GM12873 (cell line): ENCODE measurements around the gene PPIL6.

Experiments used
- TF ChIP-seq, protein P1 (sequence below): IDR thresholded peaks from 2 replicates; pipeline ENCODE4 v1.5.1; 2012; ENCODE audit warnings: low read depth, mild to moderate bottlenecking, moderate library complexity, low read length, control low read depth; ENCODE audit not compliant: insufficient read depth; ENCODE audit errors: missing control alignments

PPIL6 gene

DNA sequence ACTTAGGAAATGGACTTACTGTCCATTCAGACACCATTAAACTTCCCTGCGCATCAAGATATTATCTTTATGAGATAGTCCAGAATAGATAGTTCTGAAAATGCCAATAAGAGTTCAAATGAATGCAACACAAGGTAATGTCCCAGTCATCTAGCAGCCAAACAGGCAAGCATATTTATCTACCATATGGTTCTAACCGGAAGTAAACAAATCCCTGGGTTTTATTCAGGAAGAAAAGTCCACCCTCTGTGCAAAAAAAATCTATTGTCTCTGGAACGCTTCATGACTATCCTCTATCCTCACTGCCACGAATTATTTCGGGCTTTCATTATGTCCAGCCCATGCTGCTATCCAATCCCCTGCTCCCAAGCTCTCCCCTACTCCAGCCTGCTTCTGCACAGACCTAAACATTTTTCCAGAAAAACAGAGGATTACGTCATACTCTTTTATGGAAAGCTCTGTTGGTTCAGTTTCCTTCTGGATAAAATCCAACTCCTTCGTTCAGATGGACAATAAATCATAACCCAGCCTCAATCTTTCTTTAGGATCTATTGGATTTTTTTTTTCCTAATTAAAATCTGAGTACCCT lies 11.4 kb downstream of the PPIL6 start:
- TF ChIP-seq, protein P1, sequence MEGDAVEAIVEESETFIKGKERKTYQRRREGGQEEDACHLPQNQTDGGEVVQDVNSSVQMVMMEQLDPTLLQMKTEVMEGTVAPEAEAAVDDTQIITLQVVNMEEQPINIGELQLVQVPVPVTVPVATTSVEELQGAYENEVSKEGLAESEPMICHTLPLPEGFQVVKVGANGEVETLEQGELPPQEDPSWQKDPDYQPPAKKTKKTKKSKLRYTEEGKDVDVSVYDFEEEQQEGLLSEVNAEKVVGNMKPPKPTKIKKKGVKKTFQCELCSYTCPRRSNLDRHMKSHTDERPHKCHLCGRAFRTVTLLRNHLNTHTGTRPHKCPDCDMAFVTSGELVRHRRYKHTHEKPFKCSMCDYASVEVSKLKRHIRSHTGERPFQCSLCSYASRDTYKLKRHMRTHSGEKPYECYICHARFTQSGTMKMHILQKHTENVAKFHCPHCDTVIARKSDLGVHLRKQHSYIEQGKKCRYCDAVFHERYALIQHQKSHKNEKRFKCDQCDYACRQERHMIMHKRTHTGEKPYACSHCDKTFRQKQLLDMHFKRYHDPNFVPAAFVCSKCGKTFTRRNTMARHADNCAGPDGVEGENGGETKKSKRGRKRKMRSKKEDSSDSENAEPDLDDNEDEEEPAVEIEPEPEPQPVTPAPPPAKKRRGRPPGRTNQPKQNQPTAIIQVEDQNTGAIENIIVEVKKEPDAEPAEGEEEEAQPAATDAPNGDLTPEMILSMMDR, result no peak

DNA sequence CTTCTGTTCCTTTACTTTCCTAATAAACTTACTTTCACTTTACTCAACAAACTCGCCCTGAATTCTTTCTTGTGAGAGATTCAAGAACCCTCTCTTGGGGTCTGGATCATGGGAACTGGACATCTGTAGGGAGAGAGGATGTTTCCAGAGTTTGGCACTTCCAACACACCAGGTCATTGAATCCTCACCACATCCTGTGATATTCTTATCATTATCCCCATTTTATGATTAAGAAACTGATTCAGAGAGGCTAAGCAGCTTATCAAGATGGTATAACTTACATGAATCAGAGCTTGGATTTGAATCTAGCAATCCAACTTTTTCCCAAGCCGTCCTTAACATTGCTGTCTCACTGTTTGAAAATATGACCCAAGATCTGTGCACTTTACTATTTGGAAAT lies 15.5 kb downstream of the PPIL6 start:
- TF ChIP-seq, protein P1, result no peak

DNA sequence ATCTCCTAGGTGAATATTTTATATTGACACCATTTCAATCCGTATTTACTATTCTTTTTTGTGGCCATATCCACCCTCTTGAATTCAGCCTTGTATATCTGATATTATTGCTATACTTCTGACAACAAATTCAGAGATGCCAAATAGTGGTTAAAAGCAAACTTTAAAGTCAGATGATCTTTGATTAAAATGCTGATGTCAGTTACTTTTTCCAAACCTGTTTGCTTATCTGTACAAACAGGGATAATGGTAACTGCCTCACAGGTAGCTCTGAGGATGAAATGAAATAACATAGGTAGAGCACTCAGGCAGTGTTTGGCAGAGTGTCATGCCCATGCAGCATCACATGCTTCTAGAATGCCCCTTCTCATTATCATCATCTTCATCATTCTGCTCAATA lies 19.2 kb downstream of the PPIL6 start:
- TF ChIP-seq, protein P1, result no peak

DNA sequence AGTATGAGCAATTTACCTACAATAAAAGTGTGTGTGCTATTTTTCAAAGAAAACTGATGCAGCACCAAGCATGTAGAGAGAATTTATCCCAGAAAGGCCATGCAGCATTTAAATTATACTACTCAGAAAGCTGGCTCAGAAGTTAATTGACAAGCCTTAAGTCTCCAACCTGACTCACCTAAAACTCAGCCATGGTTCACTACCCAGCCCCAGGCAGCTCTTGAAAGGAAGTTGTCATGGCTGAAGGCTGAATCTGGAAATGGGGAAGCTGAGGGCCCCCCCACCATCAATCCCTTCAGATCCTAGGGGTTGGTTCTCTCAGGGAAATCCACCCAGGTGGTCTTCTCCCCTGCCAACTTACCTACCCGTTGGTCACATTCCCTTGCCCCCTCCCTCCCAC lies 19.7 kb downstream of the PPIL6 start:
- TF ChIP-seq, protein P1, result no peak

DNA sequence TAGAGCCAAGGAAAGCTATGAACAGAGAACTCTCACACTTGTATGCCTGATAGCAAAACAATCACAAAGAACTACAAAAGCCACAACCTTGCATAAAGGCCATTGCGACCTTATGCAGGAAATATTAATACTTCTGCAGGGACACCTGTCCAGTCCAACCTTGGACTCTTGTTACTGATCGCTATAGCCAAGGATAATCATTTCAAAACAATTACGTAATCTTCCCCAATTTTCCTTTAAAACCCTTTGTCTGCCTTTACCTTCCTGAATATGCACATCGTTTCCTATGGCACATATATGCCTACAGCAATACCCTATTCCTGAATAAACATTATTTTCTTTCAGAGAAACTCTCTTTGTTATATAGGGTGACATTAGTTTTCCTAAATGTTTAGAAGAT lies 22.8 kb downstream of the PPIL6 start:
- TF ChIP-seq, protein P1, result no peak

DNA sequence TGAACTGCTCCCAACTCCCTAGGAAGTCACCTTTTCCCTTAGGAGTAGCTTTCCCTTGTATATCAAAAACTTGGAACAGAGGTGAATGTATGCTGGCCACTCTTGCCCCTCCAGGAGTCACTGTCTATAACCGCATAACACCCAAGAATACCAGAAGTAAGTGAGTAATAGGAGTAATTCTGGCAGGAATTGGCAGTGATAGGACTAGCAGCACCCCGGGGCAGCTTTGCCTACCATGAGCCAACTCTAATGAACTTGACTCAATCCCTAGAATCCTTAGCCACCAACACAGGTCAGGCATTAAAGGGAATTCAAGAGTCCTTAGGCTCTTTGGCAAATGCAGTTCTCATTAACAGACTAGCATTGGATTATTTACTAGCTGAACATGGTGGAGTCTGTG lies 29.4 kb downstream of the PPIL6 start:
- TF ChIP-seq, protein P1, result no peak

DNA sequence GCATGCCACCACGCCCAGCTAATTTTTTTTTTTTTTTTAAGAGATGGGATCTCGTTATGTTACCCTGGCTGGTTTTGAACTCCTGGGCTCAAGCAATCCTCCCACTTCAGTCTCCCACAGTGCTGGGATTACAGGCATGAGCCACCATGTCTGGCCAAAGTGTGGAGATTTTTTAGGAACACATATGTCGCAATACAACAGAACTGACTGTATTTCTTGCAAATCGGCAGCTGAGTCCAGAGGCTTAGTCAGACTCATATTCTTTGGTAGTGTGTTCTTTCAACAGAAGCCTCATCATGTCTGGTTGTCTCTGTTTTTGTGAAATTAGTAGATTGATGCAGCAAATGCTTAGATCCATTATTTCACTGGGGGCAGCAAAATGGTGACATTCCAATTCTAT lies 34.2 kb downstream of the PPIL6 start:
- TF ChIP-seq, protein P1, result no peak

DNA sequence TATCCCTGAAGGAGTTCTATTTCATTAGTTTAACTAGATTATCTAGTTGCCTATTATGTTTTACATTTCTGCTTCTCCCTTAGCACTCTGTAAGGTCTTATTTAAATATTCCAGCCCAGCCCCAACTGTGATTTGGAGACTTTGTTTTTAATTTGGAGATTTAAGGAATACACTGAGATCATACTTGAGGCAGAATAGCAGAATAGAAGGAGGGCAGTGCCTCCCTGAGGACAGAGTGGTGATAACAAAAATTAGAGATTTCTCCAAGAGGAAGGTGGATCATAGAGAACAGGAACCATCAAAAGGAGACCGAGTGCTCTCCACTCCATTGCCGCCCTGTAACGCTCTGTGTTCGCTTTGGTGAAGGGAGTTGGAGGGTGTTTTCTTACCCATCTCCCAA lies 43.4 kb downstream of the PPIL6 start:
- TF ChIP-seq, protein P1, result peak; percentile 33
